HL-60 (cell line): ENCODE data around the gene PDE6C.

Experiments used
- TF ChIP-seq, protein P1 (sequence below): IDR thresholded peaks from 2 replicates; pipeline ENCODE4 v1.6.1; 2012; ENCODE audit warnings: low read depth; ENCODE audit not compliant: insufficient replicate concordance
- TF ChIP-seq, protein P2 (sequence below): IDR thresholded peaks from one replicate; pipeline ENCODE4 v1.5.1; 2011; ENCODE audit warnings: low read length, control low read depth, inconsistent platforms; ENCODE audit not compliant: insufficient read depth

- TF ChIP-seq, protein P1, sequence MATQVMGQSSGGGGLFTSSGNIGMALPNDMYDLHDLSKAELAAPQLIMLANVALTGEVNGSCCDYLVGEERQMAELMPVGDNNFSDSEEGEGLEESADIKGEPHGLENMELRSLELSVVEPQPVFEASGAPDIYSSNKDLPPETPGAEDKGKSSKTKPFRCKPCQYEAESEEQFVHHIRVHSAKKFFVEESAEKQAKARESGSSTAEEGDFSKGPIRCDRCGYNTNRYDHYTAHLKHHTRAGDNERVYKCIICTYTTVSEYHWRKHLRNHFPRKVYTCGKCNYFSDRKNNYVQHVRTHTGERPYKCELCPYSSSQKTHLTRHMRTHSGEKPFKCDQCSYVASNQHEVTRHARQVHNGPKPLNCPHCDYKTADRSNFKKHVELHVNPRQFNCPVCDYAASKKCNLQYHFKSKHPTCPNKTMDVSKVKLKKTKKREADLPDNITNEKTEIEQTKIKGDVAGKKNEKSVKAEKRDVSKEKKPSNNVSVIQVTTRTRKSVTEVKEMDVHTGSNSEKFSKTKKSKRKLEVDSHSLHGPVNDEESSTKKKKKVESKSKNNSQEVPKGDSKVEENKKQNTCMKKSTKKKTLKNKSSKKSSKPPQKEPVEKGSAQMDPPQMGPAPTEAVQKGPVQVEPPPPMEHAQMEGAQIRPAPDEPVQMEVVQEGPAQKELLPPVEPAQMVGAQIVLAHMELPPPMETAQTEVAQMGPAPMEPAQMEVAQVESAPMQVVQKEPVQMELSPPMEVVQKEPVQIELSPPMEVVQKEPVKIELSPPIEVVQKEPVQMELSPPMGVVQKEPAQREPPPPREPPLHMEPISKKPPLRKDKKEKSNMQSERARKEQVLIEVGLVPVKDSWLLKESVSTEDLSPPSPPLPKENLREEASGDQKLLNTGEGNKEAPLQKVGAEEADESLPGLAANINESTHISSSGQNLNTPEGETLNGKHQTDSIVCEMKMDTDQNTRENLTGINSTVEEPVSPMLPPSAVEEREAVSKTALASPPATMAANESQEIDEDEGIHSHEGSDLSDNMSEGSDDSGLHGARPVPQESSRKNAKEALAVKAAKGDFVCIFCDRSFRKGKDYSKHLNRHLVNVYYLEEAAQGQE, result no peak
- TF ChIP-seq, protein P2, sequence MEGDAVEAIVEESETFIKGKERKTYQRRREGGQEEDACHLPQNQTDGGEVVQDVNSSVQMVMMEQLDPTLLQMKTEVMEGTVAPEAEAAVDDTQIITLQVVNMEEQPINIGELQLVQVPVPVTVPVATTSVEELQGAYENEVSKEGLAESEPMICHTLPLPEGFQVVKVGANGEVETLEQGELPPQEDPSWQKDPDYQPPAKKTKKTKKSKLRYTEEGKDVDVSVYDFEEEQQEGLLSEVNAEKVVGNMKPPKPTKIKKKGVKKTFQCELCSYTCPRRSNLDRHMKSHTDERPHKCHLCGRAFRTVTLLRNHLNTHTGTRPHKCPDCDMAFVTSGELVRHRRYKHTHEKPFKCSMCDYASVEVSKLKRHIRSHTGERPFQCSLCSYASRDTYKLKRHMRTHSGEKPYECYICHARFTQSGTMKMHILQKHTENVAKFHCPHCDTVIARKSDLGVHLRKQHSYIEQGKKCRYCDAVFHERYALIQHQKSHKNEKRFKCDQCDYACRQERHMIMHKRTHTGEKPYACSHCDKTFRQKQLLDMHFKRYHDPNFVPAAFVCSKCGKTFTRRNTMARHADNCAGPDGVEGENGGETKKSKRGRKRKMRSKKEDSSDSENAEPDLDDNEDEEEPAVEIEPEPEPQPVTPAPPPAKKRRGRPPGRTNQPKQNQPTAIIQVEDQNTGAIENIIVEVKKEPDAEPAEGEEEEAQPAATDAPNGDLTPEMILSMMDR, result no peak
Measured at GRCh38 chr10:93628858-93629257, 16.5 kb downstream of the PDE6C start.
